Chondrocyte (in vitro differentiated cells): ENCODE results near the gene ZDHHC21. TPM values are rescaled to one million over a fixed set of nuclear protein-coding genes. Genes with fewer than 3 reads are reported as not detected.
A peak's percentile ranks its signal among the peaks of the same experiment; 100 is the strongest.

Experiments used
- DNase-seq: peaks from one replicate; pipeline ENCODE4 v3.0.0; 2021; ENCODE audit warnings: mixed read lengths, low spot score
- H3K27ac Mint-ChIP-seq: one replicate; pipeline ENCODE4 v1.8.0; 2021; ENCODE audit warnings: mild to moderate bottlenecking, moderate library complexity, mixed read lengths; ENCODE audit not compliant: unreplicated experiment
- H3K27me3 Mint-ChIP-seq: 2 replicates; pipeline ENCODE4 v1.8.0; 2021; ENCODE audit warnings: low read depth, mixed read lengths
- H3K36me3 Mint-ChIP-seq: 2 replicates; pipeline ENCODE4 v1.8.0; 2021; ENCODE audit warnings: low read depth, mixed read lengths
- H3K4me1 Mint-ChIP-seq: 2 replicates; pipeline ENCODE4 v1.8.0; 2021; ENCODE audit warnings: low read depth, mild to moderate bottlenecking, mixed read lengths
- H3K4me3 Mint-ChIP-seq: one replicate; pipeline ENCODE4 v1.8.0; 2021; ENCODE audit warnings: mild to moderate bottlenecking, moderate library complexity, mixed read lengths; ENCODE audit not compliant: unreplicated experiment
- H3K9me3 Mint-ChIP-seq: 2 replicates; pipeline ENCODE4 v1.8.0; 2021; ENCODE audit warnings: low read depth, mixed read lengths
- total RNA-seq: library from RNA; stranded (reverse); gene quantifications from 3 replicates; pipeline ENCODE4 v1.2.1, GENCODE V29; 2021
- TF ChIP-seq, protein P1 (sequence below): fragments of 200-600 bp; sonication (generic); IDR thresholded peaks from 2 replicates; pipeline ENCODE4 v1.5.0; 2021; ENCODE audit warnings: antibody characterized with exemption, mild to moderate bottlenecking, moderate library complexity

ZDHHC21 gene
- total RNA-seq, 1 donor from 2014 or later, result 11.4 TPM

GRCh38 chr9:14723301-14723700 lies 30.1 kb upstream of the ZDHHC21 start:
- Mint-ChIP-seq H3K4me3 (no peak overlapping the region), H3K9me3 (no peaks in the 10 kb centered on the region), H3K27me3 (no peaks in the 10 kb centered on the region), H3K4me1 (no peaks in the 10 kb centered on the region), H3K36me3 (no peaks in the 10 kb centered on the region), H3K27ac (no peak overlapping the region)
- TF ChIP-seq, protein P1, sequence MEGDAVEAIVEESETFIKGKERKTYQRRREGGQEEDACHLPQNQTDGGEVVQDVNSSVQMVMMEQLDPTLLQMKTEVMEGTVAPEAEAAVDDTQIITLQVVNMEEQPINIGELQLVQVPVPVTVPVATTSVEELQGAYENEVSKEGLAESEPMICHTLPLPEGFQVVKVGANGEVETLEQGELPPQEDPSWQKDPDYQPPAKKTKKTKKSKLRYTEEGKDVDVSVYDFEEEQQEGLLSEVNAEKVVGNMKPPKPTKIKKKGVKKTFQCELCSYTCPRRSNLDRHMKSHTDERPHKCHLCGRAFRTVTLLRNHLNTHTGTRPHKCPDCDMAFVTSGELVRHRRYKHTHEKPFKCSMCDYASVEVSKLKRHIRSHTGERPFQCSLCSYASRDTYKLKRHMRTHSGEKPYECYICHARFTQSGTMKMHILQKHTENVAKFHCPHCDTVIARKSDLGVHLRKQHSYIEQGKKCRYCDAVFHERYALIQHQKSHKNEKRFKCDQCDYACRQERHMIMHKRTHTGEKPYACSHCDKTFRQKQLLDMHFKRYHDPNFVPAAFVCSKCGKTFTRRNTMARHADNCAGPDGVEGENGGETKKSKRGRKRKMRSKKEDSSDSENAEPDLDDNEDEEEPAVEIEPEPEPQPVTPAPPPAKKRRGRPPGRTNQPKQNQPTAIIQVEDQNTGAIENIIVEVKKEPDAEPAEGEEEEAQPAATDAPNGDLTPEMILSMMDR, result no peak
- no peak for DNase-seq

DNA sequence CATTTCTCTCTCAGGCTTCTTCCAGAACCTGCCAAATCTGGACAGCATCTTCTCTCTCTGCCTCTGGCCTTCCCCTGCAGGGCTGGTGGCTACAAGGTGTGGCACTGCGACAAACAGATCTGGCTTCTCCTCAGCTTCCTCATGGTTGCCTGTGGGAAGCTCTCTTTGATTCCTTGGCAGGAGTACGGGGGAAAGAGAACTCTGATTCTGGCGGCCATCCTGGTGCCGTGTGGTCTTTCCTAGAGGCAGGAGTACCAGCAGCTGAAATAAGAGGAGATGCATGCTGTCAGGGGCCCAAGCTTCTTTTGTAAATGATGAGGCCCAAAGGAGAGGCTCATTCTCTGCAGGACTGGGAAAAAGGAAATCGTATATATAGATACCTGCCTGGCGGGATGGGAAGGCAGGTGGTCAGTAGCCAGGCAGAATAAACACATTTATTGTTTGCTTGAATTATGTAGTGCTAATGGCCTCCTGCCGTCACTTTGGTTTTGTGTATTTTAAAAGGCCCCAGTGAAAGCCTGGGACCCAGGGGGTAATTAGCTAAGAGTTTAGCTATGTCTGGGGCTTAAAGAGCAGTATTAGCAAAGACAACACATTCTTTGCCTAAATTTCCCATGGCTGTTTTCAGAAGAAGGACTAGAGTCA lies 29.3 kb upstream of the ZDHHC21 start, which contains the start of gene CER1:
Gene CER1, minus strand, starts transcription at position 343 of the 645 bp plus-strand sequence. Its CDS starts 61 bp downstream, at position 282.
- Mint-ChIP-seq H3K9me3 (no peaks in the 10 kb centered on the region), H3K4me1 (no peaks in the 10 kb centered on the region), H3K27me3 (no peaks in the 10 kb centered on the region), H3K4me3 (no peak within 1 kb of the TSS), H3K27ac (no peak within 1 kb of the TSS), H3K36me3 (no peaks in the 10 kb centered on the region)
- TF ChIP-seq, protein P1, result no peak
- no peak for DNase-seq

DNA sequence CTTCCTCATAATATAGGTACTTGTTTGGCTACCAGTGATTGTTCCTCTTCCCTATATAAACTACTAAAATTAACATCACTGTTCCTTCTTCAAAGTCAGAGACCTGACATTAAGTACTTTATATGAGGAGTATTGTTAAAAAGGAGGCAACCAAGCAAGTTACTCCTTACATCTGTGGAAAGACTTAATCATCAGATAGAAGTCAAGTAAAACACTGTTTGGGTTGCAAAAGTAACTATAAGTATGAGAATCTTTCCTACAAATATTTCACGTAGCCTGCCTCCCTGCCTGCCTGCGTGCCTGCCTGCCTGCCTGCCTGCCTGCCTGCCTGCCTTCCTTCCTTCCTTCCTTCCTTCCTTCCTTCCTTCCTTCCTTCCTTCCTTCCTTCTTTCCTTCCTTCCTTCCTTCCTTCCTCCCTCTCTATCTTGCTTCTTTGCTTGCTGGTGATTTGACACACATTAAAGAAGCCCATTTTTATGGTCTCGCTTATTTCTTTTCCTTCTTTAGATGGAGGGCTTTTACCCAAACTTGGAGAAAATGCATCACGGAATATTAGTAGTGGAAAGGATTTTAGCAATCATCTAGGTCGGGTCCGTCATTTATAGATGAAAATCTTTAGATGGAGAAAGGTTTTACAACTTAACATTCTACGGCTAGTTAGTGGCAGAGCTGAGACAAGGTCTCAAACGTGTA lies 26.1 kb upstream of the ZDHHC21 start:
- Mint-ChIP-seq H3K4me3 (no peak overlapping the region), H3K9me3 (no peaks in the 10 kb centered on the region), H3K27ac (peak overlapping the region; percentile 25), H3K27me3 (no peaks in the 10 kb centered on the region), H3K4me1 (peaks cover 4% of the 10 kb centered on the region), H3K36me3 (no peaks in the 10 kb centered on the region)
- no peak for DNase-seq
- TF ChIP-seq, protein P1, result no peak

DNA sequence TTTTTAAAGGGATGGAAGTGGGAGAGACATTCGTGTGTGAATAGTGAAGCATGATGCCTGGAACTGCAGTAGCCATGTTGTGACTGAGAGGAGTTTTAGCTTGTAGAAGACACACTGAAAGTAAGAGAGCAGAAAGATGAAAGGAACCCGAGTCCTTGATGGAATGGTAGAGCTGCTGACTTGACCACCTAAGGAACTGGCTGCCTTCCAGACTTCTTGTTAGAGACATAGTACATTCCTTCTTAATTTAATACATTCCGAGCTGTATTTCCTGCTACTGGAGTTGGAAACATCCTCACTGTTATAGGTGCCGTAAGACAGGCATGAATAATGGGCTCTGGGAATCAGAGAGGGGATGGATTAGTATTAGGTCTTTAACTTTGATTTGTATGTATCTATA lies 21.9 kb upstream of the ZDHHC21 start:
- Mint-ChIP-seq H3K27me3 (no peaks in the 10 kb centered on the region), H3K36me3 (no peaks in the 10 kb centered on the region), H3K27ac (no peak overlapping the region), H3K4me1 (peaks cover 15% of the 10 kb centered on the region), H3K4me3 (no peak overlapping the region), H3K9me3 (peaks cover 5% of the 10 kb centered on the region)
- TF ChIP-seq, protein P1, result no peak
- DNase-seq, result no peak

- Mint-ChIP-seq H3K27ac (no peak overlapping the region), H3K4me1 (peaks cover 15% of the 10 kb centered on the region), H3K9me3 (peaks cover 20% of the 10 kb centered on the region), H3K4me3 (no peak overlapping the region), H3K27me3 (no peaks in the 10 kb centered on the region), H3K36me3 (no peaks in the 10 kb centered on the region)
- DNase-seq, result no peak
- TF ChIP-seq, protein P1, result no peak
These were observed 20.0 kb upstream of the ZDHHC21 start for GRCh38 chr9:14713187-14713767.
